GM13977 (cell line): ENCODE data around the gene MACROD2.

Experiments used
- DNase-seq: peaks from one replicate; pipeline ENCODE4 v3.0.0; 2012; ENCODE audit warnings: low spot score
- in situ Hi-C: fragments of 300-500 bp; cut with MboI; formaldehyde crosslinking; loops from one replicate; pipeline ENCODE4 v1.12.0; 2022; ENCODE audit warnings: low sequenced_read_pairs, low pct_unique_long_range_greater_than_20kb, mixed read lengths, inconsistent platforms; ENCODE audit not compliant: unreplicated experiment
- TF ChIP-seq, protein P1 (sequence below): IDR thresholded peaks from 2 replicates; pipeline ENCODE4 v1.5.1; 2012; ENCODE audit warnings: mild to moderate bottlenecking, control low read depth; ENCODE audit not compliant: insufficient read depth; ENCODE audit errors: extremely low read depth, missing control alignments

MACROD2 gene

DNA sequence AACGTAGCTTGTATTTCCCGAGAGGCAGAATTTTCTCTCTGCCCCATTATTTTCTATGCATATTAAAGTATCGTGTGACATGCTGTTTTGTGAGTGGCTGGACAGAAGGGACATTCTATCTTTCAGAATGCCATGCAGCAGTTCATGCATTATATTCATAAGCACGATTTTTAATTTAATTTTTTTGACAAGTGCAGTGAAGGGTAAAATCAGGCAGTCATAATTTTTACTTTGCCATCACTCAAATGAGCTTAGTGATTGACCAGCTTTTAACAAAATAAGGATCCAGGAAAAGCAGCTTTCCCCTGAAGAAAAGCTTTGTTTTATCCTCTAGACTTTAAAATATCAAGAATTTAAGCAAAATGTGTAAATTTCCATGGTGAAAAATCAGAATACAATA is 1904.7 kb downstream of the MACROD2 start:
- TF ChIP-seq, protein P1, sequence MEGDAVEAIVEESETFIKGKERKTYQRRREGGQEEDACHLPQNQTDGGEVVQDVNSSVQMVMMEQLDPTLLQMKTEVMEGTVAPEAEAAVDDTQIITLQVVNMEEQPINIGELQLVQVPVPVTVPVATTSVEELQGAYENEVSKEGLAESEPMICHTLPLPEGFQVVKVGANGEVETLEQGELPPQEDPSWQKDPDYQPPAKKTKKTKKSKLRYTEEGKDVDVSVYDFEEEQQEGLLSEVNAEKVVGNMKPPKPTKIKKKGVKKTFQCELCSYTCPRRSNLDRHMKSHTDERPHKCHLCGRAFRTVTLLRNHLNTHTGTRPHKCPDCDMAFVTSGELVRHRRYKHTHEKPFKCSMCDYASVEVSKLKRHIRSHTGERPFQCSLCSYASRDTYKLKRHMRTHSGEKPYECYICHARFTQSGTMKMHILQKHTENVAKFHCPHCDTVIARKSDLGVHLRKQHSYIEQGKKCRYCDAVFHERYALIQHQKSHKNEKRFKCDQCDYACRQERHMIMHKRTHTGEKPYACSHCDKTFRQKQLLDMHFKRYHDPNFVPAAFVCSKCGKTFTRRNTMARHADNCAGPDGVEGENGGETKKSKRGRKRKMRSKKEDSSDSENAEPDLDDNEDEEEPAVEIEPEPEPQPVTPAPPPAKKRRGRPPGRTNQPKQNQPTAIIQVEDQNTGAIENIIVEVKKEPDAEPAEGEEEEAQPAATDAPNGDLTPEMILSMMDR: no peak
- DNase-seq: no peak
- in situ Hi-C loops: no loop called here

DNA sequence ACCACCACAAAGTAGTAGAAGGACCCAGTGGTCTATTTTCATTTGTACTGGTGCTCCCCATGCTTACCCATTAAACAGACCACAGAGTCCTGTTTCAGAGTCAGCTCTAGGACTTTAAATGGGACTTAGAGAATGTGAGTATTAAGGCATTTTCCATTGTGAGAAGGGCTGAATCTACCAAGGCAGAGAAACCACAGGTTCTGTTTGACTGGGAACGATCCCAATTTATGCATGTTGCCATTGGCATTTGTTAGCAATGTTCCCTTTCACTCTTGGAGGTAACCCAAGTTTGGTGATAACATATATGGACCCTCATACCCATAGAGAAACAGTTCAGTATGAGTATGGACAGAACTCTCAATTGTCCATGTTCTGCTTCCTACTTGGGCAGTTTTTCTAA is 1905.1 kb downstream of the MACROD2 start:
- TF ChIP-seq, protein P1: no peak
- no peak for DNase-seq
- in situ Hi-C loops: no loop called here

DNA sequence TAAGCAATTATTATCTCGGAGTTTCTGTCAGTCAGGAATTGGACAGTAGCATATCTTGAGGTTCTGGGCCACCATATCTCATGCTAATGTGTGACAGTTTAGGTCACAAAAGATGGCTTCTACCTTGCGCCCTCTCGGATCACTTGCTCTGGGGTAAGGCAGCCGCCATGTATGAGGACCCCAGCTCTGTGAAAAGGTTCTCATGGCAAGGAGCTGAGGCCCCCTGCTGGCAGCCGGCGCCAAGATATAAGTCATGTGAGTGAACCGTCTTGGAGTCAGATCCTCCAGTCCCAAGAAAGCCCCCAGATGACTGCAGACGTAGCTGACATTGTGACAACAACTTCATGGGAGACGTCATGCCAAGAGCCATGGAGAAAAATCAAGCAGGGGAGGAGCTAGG is 1907.2 kb downstream of the MACROD2 start:
- no peak for DNase-seq
- in situ Hi-C loops: no loop called here
- TF ChIP-seq, protein P1: no peak

DNA sequence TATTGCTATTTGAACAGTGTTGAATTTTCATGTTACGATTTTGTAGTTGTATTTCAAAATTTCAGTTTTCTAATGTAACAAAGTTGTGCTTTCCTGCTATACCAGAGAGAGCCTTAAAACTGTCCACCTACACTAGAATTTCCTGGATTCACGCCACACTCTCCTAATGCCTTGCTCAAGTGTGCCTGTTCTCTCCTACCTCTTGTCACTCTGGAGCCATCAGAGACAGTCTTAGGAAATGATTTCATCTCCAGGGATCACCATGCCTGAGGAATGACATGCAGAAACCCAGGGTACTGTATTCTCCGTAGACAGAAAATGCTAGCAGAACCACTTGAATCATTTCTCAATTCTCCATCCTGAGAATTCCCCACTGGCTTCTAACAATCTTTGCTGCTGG is 1910.3 kb downstream of the MACROD2 start:
- in situ Hi-C loops: no loop called here
- no peak for DNase-seq
- TF ChIP-seq, protein P1: no peak

DNA sequence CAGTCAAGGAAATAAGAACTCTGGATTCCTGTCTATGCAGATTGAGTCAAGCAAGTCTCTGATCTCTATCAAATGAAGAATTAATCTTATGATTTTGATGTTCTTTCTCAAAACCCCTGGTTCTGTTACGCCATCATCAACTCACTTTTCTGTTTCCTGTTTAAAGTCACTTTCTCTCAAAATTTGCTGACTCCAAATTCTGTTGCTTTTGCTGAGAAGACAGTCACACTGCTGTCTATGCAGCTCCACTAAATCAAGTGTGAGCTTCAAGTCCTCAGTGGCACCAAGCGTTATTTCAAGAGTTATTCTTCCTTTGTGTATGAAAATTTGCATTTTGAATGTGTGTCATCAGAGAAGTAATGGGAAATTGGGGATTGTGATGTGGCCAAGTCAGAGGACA is 1914.7 kb downstream of the MACROD2 start:
- TF ChIP-seq, protein P1: no peak
- DNase-seq: no peak
- in situ Hi-C loops: no loop called here

DNA sequence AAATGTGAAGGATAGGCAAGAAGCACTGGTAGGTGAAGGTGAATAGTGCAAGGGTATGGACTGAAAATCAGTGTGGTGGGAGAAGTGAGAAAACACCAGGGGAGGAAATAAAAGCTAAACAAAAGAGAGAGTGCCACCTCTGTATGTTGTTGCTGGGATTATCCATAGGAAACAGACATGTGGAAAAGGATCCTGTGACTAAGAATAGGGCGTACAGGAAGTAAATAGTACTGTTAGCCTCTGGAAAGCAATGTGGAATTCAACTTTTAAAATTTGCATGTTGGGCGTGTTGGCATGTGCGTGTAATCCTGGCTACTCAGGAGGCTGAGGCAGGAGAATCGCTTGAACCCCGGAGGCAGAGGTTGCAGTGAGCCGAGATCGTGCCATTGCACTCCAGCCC is 1916.3 kb downstream of the MACROD2 start:
- TF ChIP-seq, protein P1: no peak
- DNase-seq: no peak
- in situ Hi-C loops: no loop called here

DNA sequence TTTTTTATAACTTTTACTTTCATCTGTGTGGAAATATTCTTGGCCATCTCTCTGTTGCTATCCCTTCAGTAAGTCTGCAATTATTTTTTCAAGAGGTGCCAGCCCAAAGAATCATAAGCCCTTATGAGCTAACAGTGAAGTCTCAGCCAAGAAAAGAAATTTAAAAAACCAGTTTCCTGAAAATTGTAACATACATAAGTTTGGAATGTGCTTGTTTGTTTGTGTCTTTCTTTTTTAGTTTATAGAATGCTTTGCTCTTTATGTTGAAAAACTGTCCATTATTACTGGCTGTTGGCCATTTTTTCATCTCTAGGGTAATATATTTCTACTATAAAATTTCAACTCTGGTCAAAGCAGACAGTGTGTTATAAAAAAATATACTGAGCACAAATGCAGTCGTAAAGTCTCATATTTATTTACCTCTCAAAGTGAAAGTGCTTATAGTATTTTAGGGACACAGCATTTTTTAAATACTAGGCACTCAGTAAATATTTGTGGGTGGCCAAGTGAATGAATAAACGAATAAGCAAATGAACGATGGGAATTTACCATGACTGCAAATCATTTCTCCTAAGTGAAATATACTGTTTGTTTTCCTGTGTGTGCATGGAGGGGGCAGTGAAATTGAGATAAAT is 1918.2 kb downstream of the MACROD2 start:
- TF ChIP-seq, protein P1: no peak
- in situ Hi-C loops: no loop called here
- DNase-seq: no peak
